ENCODE measurements around the gene ZMYND11.

Gene ZMYND11

GRCh38 chr10:200405-200804, 65.2 kb downstream of the ZMYND11 start:
- peak; percentile 40 for DNase-seq

DNA sequence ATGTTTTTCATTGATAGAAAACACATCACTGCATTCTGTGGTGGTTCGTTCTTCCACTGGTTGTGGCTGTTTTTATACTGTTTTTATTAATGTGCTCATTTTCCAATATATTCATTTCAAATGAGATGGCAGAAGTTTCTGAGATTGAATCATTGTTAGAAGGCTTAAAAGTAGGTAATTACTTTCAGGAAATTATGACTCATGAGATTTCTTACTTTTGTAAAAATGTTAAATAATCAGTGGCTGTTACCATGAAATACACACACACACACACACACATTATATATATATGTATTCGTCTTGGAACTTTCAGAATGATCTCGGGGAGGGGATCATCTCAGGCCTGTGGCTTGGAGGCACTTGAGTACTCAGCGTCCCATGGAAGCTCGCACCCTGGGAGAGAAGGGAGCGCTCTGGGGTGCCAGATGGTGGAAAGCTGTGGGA, 66.1 kb downstream of the ZMYND11 start:
- DNase-seq = peak; percentile 79

DNA sequence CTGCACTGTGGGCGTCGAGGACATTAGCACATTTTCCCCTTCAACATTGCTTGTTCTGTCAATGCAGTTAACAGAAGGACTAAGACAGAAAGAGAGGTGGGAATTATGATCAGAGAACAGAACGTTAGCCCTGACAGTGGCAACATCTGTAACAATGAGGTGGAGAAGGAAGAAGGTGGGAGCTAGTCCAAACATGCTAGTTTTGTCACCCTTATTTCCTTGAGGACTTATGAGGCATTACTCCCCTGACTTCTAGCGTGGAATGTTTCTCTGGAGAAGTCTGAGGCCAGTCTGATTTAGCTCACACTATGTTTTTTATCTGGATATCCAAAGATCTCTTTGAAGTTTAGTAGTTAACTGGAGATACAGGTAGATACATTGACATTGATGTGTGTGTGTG, 73.4 kb downstream of the ZMYND11 start:
- DNase-seq = no peak

DNA sequence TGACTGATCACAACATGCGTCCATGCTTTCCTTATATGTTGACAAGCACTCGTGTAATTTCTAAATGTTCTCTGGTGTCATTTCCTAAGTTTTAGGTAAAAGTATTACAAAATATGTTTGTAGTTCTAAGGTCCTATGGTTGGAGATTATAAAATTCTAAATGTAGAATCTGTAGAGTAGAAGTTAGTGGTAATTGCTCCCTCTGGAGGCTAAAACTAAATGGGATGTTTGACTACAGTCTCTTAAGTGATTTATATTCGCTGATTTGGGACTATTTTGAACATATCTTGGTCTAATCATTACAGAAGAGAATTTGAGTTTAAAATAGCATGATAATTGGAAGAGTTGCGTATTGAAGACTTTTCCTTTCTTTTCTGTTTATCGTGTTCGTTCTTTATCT, 74.1 kb downstream of the ZMYND11 start:
- DNase-seq = no peak

DNA sequence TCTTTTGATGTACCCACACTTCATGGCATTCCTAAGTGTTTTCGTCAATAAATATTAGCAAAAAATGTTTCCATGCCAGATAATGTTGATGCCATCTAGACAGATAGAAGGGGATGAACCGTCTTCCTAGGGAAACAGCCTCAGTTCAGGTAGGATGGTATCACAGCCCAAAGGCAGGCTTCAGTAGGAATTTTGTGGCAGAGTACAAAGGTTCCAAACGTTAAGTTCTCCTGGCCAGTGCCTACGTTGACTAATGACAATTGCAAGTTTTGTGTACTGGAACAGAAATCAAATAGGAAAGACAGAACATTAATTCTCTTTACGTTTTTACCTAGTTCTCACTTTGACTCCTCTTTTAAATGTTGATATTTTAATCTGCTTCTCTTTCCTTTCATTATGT, 75.0 kb downstream of the ZMYND11 start:
- DNase-seq = no peak

GRCh38 chr10:215444-215843, 80.2 kb downstream of the ZMYND11 start:
- no peak for DNase-seq

DNA sequence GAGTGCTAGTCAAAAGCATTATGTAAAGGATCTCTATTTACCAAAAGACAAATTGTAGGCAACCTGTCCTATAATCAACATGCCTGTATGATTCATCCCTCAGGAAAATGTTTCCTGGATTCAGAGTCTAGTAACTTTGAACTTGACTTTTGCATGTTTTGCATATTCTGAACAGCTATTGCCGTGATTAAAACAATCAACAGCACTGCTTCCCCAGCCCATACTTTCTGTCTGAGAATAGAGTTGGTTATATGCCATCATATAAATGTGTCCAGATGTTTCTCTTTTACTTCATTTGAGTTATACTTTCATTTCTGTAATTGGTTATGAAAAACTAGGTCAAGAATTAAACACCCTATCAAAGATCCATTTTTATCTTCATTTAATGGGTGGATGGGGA, 83.5 kb downstream of the ZMYND11 start:
- peak; percentile 42 for DNase-seq

DNA sequence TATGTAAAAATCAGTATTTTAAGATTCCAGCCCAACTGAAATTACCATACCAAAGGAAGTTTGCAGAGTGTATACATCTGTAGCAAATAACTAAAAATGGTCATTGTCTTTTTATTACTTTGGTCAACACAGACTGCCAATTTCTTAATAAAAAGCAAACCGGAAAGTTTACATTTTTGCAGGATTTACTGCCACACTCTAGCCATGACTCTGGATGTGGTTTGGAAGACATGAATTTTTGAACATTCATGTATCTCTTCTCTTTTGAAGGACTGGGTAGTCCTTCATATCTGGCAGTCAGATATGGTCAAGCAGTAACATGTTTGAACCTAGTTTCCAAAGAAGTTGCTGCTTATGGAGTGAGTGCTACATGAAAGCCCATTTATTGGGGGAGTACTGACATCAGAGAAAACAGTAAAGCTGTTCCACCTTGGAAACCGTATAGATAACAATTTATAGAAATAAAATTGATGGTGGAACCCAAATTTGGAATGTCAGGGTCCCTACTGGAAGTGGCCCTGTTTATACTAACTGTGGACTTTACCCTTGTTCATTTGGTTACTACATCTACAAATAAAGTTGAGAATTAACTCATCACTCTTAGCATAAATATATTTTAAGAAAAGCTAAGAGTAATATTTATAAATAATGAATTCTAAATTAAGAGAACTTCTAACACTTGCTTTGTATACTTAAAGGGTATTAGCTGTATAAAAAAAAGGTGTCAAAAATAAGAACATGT, 84.6 kb downstream of the ZMYND11 start:
- DNase-seq = no peak

- no peak for DNase-seq
Observed at GRCh38 chr10:224571-224970, 89.3 kb downstream of the ZMYND11 start.

DNA sequence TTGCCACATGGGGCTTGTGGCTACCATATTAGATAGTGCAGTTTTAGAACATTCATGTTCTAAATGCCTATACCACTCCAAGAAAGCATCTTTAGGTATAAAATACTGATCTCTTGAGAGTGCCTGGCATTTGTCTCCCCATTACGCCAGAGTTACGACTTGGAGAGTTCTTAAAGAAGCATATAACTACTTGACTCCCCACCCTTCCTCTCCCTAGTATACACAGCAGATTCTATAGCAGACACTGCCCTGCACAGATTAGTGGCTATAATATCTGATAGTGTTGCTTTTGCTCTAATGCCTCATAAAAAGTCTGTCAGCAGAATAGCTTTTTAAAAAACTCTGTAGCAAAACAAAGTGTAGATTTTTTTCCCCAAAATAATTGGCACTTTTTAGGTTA, 90.8 kb downstream of the ZMYND11 start:
- DNase-seq = no peak

GRCh38 chr10:227014-227413, 91.8 kb downstream of the ZMYND11 start:
- DNase-seq = no peak

GRCh38 chr10:228366-228765, 93.1 kb downstream of the ZMYND11 start:
- DNase-seq = no peak

DNA sequence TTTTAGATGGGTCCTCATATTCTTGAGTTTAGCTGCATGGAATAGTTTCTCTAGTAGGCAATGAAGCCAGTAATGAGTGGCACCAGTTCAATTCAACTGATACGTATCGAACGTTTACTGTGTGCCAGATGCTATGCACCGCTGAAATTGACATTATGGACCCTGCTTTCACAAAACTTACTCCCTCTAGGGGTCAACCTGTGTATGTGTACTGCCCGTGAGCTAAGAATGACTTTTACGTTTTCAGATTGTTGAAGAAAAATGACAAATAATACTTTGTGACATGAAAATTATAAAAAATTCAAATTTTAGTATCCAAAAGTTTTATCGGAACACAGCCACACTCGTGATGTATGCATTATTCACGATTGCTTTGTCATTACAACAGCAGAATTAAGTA, 95.5 kb downstream of the ZMYND11 start:
- DNase-seq = peak; percentile 19

DNA sequence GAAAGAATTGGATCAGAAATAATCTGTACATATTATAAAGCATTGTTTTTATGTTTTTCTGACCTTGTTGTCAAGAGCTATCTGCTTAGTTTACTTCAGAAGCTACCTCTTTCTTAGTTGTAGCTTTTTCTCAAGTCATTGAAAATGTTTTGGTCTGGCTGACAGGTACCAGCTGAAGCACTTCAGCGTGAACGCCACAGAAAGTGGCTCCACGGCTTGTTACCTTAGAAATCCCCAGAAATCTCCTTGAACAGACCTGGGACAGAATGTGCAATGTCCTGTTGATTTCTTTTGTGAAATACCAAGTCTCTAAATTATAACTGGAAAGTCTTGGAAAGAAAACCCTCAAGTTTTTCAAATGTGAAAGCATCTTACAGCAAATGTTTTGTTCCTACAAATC, 96.8 kb downstream of the ZMYND11 start:
- DNase-seq = no peak

GRCh38 chr10:232878-233277, 97.6 kb downstream of the ZMYND11 start:
- DNase-seq = no peak

- no peak for DNase-seq
Observed at GRCh38 chr10:234708-235406, 99.6 kb downstream of the ZMYND11 start.

DNA sequence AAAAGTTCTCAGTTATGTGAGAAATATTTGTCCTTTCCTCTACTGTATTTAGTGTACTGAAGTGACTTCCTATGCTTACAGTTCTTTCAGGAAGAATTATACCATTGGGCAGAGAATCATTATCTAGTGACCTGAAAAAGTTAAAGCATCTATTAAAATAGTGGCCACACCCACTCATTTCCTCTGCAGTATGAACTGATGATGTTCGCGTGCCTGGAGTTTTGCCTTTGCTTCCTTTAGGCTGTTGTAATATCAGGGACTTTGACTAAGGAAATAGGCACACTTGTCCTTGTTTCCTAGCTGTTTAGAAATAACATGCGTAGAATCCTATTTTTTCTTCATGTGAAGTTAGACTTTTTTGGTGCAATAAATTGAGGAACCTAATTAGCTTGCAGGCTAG, 100.7 kb downstream of the ZMYND11 start:
- no peak for DNase-seq

DNA sequence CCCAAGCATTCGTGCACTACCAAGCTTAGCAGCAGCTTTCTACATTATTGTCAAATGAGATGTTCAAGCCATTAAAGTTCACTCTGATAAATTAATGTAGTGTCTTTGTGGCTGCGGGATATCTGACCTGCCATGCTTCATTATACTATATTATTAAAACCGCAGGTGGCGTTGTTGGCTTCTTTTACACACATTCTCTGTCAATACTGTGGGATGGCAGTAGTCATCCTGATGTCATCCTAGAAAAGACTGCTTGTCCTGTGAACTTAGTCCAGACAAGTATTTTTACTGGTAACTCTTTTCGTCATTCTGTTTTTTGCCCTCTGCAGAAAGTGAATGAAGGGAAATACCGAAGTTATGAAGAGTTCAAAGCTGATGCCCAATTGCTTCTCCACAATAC, 103.9 kb downstream of the ZMYND11 start:
- DNase-seq = peak; percentile 25

DNA sequence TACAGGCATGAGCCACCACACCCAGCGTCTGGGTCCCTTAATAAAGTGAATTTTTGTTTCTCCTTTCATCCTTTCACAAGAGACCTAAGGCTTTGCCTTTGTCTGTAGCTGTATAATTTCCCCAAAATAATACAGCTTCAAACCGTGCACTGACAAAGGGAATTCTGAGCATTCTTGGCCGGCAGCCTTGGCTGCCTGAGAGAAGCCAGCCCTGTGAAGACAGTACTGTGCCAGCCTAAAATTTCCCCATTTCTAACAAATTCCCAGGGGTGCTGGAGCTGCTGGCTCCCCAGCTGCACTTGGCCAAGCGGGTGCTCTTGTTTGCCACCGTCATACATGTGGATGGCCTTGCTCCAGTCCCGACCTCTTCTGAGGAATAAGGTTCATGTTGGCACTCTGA, 106.2 kb downstream of the ZMYND11 start:
- no peak for DNase-seq

DNA sequence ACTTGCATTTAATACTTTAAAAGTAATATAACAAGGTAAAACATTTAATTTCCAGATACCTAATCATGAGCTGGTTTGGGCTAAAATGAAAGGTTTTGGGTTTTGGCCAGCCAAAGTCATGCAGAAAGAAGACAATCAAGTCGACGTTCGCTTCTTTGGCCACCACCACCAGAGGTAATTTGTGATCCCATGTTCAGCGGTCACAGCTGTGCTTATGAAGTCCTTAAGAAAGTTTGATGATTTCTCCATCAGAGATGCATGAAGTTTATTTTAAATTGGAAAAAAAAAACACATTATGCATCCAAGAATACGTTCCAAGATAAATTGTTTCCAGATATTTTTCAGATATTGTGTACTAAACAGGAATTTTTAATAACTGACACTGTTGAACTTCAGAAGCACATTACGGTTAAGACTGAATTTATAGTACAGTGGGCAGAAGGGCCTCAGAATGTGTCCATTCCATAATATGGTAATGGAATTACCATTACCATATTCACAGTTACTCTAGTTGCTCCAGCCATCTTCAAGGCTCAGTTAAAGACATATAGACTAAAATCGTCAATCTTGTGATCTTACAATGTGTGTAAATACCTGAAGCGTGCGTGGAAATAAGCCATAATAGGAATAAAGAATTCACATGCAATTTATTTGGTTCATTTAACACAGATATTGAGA, 106.8 kb downstream of the ZMYND11 start:
- no peak for DNase-seq

DNA sequence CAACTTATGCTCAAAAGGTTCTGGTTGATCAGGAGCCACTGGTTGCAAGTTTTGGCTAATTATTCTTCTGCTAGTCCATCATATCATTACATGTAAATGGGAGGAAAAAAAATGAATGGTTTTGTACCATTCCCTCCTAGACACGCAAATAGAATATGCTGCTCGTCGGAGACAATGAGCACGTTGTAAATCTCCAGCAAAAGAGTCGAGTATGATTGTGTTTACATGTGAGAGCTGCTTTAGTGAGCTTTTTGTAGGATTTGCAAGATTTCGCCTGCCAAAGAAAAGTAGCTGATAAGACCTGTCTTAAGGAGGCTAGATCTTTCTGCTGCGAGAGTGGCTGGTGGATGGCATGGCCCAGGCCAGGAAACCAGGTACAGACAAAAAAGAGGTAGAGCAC, 109.0 kb downstream of the ZMYND11 start:
- no peak for DNase-seq

DNA sequence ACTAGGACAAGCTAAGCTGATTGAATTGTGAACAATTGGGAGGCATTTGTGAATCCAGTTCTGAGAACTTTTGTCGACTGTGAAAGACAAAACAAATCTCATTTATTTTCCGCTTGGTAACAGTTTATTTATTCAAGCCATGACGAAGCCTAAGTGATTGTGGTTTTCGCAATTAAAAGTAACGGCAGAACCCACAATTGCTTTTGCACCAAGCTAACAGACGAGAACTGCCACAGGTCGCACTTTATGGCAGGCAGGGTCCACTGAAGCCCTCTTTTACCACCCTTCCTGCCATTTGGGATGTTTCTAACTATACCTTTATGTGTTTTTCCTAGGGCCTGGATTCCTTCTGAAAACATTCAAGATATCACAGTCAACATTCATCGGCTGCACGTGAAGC, 111.2 kb downstream of the ZMYND11 start:
- DNase-seq = no peak

GRCh38 chr10:247480-247879, 112.2 kb downstream of the ZMYND11 start:
- no peak for DNase-seq

- DNase-seq = peak; percentile 20
Observed at GRCh38 chr10:248307-248706, 113.1 kb downstream of the ZMYND11 start.
